HG03558 (cell line): ENCODE measurements around the gene UNC5CL.

Experiments used
- ATAC-seq: cut with Tn5 transposase; IDR thresholded peaks from one replicate; pipeline ENCODE4 v1.9.1; 2021; ENCODE audit warnings: moderate number of reproducible peaks; ENCODE audit not compliant: unreplicated experiment; ENCODE audit errors: extremely low read depth

The UNC5CL gene

DNA sequence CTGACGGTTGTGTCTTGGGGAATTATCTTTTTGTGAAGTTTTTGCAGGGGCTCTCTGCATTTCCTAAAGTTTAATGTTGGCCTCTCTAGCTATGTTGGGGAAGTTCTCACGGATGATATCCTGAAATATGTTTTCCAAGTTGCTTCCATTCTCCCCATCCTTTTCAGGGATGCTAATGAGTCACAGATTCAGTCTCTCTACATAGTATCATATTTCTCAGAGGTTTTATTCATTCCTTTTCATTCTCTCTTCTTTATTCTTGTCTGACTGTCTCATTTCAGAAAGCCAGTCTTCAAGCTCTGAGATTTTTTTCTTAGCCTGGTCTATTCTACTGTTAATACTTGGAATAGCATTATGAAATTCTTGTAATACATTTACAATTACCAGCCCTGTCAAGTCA, 61.3 kb downstream of the UNC5CL start:
- ATAC-seq: no peak

DNA sequence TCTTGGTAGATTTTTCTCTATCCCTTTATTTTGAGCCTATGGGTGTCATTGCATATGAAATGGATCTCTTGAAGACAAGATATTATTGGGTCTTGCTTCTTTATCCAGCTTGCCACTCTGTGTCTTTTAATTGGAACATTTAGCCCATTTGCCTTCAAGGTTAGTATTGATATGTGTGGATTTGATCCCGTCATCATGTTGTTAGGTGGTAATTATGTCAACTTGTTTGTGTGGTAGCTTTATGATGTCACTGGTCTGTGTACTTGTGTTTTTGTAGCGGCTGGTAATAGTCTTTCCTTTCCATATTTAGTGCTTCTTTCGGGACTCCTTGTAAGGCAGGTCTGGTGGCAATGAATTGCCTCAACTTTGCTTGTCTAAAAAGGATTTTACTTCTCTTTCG, 61.9 kb downstream of the UNC5CL start:
- ATAC-seq: no peak
